Cortex of kidney (tissue), 1 donor: Measurements from ENCODE around the gene CDK5RAP2.

Experiments used
- DNase-seq: peaks from one replicate; lab custom pipeline; 2025; lab: John Stamatoyannopoulos, UW

Gene CDK5RAP2

GRCh38 chr9:120343416-120343815 lies 236.6 kb downstream of the CDK5RAP2 start:
- DNase-seq, result no peak
